ENCODE measurements around the gene AKIRIN2. TPM values are rescaled to one million over a fixed set of nuclear protein-coding genes. Genes with fewer than 3 reads are reported as not detected.
A peak's percentile ranks its signal among the peaks of the same experiment; 100 is the strongest.

AKIRIN2 gene
- total RNA-seq = 30.7 TPM
- long read RNA-seq, transcript AKIRIN2-201 (5 exons, 1,662 nt) = major isoform, 55 of 58 reads
- long read RNA-seq, partial matches to known transcripts = 0 of 58 reads
- long read RNA-seq, other reads (novel, unspliced or antisense) = 3 of 58 reads

DNA sequence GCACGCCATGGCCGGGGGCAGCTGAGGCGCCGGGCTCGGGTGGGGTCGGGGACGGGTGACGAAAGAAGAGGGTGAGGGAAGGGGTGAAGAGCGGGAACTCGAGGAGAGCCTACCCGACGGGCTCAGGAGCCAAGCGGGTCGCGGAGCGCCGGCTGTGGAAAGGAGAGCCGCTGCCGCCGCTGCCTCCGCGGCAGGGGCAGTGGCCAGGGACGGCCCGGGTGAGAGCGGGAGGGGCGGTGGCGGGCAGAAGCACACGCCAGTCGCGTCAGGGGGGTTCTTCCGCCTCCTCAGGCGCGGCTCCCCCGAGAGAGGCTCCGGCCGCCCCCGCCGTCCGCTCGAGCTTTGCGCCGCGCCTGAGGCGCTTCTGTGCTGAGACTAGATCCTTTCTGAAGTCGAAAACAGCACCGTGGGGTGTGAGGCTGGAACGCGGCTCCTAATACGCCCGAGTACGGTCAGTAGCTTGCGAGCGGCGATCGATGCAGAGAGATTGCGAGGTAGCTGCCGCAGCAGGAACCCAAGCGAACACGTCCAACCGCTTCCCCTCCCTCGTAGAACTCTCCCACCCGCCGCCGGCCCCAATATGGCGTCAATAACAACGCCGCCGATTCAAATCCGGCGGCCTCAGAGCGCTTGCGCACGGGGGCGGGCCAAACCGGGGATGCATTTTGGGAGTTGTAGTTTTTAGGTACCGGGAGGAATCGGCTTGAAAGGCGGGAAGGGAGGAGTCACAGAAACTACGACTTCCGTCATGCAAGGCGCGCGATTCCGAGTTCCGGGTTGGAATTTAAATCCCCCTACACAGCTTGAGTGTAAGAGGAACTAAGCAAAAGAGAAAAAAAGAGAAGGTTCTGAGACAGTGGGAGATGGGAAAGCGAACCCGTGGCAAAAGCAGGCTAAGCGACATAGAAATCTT is at the start of gene AKIRIN2:
Gene AKIRIN2 (minus strand): TSS at position 558 of the 913 bp plus-strand sequence. CDS start 549 bp downstream, at position 9.
- ATAC-seq (peak; percentile 94), DNase-seq (peak; percentile 97)
- intact Hi-C loops (cut with micrococcal nuclease) = no loop called here

DNA sequence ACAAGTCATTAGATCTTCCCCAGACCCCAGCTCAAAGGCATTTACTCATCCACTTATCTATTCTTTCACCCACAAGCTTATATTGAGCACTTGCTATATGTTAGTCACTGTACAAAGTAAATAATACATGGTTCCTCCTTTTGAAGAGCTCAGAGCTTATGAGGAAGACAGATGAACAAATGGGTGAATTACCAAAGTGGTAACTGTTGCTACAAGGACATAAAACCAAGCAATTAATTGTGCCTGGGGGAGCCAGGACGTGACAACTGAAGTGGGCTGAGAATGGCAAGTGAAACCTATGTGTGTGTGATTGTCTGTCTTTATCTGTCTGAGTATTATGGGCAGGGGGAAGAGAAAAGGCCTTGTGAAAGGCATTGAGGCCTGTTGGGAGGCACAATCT is 45.6 kb upstream of the AKIRIN2 start:
- intact Hi-C loops (cut with micrococcal nuclease) = no loop called here
- no peak for ATAC-seq
- no peak for DNase-seq

DNA sequence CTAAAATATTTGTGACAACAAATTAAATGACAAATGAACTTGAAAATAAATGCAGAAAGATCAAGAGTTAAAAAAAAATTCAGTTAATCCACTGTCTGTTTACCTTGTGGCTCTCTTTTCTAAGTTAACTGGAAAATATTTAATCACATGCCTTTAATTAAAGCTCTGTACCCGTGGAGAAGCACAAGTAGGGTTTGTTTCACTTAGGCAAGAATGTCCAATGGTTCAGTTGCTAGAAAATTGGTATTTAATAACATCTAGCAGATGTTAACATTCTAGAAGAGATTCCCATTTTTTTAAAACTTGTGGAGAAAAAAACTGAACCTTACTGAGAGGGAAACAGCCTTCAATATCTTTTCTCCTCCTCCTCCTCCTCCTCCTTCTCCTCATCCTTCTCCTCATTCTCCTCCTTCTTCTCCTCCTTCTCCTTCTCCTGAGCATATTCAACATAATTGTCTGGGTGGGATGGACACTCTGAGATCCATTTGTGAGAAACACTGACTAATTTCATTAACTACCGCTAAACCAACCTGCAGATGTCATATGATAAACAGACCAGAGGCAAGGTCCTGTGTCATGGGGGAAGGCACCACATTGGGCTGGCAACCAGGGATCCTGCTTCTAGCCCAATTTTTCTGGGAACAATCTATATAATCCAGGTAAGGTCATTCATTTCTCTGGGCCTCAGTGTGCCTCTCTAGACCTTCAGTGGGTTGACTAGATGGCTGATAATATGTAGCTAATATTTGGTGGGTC is 44.1 kb upstream of the AKIRIN2 start:
- ATAC-seq = no peak
- intact Hi-C loops (cut with micrococcal nuclease) = no loop called here
- DNase-seq = no peak

DNA sequence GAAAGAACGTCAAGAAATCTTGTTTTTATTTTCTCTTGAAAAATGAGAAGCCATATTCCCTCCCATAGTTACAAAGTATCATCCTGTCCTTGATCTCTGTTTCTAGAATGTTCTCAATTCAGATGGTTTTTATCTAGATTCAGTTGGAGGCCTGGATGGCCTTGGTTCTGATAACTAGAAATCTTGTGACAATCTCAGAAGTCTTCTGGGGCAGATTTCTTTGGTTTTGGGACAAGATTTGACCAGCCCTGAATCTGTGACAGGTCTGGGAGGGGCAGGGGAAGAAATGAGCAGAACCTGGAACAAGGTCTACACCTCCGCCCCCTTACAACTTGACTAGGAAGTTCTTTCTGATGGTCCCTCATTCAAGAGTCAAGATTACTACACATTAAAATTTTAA is 41.4 kb upstream of the AKIRIN2 start:
- ATAC-seq (no peak), DNase-seq (no peak)
- intact Hi-C loops (cut with micrococcal nuclease) = no loop called here

DNA sequence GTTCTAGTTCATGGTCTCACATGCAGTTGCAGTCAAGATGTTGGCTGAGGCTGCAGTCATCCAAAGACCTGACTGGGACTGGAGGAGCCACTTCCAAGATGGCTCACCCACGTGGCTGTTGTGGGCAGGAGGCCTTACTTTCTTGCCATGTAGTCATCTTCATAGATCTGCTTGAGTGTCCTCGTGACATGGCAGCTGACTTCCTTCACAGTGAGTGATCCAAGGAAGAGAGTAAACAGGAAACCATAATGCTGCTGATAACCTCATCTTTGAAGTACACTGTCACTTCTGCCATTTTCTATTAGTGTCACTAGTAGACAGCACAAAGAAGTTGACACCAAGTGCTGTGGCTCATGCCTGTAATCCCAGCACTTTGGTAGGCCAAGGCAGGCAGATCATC is 40.1 kb upstream of the AKIRIN2 start:
- ATAC-seq = no peak
- intact Hi-C loops (cut with micrococcal nuclease) = no loop called here
- DNase-seq = no peak

DNA sequence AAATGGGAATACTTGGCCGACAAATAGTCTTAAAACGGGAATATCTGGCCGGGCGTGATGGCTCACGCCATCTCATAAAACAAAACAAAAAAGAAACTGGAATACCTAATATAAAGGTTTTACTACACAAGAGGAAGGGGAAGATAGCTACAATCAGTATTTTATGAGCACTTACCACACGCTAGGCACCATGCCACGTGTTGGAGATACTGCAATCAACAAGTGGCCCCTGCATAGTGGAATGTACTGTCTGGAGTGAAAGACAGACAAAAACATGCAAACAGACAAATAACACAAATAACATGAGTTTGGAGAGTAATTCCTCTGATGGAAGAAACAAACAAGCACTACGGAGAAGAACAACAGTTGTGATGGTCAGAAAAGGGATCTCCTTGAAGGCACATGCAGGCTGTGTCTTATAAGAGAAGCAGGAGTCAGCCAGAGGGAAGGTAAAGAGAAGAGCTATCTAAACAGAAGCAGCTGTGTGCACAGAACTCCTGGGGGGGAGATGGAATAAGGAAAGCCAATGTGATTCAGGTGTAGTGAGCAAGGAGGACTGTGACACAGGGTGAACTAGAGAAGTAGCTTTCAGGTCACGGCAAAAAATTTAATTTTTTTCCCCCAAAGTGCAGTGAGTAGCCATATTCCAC is 39.1 kb upstream of the AKIRIN2 start:
- ATAC-seq (no peak), DNase-seq (no peak)
- intact Hi-C loops (cut with micrococcal nuclease) = no loop called here

DNA sequence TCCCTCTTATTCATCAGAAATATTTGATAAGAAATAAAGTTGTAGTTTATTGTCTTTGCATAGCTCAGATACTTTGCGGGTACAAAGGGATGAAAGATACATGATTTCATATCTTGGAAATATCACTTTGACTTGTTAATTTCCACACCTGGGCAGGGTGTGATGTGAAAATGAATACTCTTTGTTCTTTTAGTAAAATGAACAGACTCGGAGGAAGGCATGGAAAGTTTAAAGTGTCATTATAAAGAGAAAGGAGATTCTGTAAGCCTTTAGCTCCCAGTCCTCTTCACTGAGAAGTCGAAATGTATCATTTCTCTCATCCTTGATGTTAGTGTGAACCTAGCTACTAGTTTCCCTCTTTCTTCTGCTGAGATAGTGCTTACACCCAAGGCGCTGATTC is 36.7 kb upstream of the AKIRIN2 start:
- DNase-seq (no peak), ATAC-seq (no peak)
- intact Hi-C loops (cut with micrococcal nuclease) = no loop called here

DNA sequence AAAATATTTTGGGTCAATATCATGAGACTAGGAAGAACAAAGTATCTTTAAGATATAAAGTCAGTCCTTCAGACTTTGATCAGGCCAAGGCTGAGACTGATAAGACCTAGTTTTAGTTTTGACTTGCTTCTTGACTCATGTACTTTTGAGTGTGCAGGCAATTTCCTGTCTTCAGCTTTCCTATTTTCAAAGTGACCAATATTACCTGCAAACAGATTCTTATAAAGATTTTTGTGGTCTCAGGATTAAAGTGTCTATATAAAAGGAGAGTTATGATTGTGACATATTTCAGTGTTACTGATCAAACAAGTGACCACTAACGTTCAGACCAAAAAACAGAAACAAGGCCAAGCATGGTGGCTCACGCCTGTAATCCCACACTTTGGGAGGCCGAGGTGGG is 36.0 kb upstream of the AKIRIN2 start:
- DNase-seq = no peak
- no peak for ATAC-seq
- intact Hi-C loops (cut with micrococcal nuclease) = no loop called here

DNA sequence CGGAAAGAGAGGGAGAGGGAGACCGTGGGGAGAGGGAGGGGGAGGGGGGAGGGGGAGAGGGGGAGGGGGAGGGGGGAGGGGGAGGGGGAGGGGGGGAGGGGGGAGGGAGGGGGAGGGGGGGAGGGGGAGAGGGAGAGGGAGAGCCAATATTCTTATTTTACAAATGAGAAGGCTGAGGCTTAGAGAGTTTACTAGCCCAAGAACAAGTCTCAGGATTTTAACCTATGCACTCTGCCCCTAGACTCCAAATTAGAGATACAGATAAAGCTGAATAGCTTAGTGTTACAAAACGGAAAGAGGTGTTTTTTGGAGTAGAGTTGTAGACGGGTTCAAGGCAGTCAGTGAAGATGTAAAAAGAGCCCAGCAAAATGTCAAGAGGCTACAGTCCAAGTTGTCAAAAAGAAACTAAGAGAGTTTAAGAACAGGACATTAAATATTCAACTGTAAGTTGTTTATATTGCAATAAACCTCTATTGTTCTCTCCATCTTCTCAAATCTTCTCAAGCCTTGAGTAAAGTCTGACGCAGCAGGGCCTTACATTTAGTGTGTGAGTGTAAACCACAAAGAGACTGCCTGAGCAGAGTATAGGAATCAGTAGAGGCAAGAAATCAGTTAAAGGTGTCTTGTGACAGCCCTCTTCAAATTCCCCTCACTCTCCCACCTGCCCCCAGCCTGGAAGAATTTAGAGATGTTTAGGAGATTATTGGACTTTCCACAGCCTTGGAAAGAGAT is 34.9 kb upstream of the AKIRIN2 start:
- no peak for ATAC-seq

DNA sequence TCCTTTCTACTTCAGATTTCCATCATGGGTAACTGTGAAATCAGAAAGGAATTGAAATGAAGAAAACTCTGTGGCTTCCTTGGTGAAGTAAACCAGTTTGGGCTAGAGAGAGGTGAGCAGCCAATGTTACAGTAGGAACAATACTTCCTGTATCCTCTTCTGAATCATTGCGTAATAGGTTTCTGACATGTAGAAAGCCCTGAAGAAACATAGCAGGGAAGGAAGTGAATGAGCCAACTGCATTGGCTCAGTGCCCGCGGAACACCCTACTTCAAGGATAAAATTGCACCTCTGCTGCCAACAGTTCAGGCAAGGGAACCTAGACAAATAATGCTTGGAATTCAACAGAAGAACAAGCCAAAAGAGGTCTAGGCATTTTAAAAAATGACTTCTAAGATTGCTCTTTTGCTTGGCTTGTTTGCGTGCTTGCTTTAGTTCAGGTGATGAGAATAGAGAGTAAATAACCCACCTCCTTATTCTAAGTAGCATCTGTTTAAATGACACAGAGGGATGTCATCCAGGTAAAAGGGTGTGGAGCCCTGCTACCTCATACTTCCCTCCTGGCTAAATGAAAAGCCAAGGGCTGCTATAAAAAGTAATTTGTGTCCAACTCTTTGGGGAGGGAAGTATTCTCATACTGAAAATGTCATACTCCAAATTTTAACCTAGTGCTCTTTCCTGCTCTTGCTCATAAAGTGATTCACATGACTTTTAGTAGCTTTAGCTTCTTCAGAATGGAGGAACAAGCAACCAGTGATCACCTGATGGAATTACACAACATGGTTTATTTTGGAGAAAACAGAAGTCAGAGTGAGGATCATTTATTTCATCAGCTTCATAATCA is 30.0 kb upstream of the AKIRIN2 start:
- ATAC-seq = peak; percentile 91
- peak; percentile 94 for DNase-seq
- intact Hi-C loops (cut with micrococcal nuclease) = no loop called here

More for the DNA sequence above, 34.9 kb upstream of the AKIRIN2 start:
- intact Hi-C loops (cut with micrococcal nuclease) = no loop called here
- DNase-seq = no peak

DNA sequence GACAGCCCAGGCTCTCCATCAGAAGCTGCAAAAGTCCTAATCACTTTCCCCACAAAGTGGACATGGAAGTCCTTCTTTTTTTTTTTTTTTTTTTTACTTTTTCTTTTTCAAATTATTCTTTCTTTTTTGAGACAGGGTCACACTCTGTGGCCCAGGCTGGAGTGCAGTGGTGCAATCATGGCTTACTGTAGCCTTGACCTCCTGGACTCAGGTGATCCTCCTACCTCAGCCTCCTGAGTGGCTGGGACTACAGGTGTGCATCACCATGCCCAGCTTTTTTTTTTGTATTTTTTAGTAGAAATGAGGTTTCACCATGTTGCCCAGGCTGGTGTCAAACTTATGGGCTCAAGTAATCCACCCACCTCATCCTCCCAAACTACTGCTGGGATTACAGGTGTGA is 29.0 kb upstream of the AKIRIN2 start:
- ATAC-seq = no peak
- intact Hi-C loops (cut with micrococcal nuclease) = no loop called here
- DNase-seq = no peak

DNA sequence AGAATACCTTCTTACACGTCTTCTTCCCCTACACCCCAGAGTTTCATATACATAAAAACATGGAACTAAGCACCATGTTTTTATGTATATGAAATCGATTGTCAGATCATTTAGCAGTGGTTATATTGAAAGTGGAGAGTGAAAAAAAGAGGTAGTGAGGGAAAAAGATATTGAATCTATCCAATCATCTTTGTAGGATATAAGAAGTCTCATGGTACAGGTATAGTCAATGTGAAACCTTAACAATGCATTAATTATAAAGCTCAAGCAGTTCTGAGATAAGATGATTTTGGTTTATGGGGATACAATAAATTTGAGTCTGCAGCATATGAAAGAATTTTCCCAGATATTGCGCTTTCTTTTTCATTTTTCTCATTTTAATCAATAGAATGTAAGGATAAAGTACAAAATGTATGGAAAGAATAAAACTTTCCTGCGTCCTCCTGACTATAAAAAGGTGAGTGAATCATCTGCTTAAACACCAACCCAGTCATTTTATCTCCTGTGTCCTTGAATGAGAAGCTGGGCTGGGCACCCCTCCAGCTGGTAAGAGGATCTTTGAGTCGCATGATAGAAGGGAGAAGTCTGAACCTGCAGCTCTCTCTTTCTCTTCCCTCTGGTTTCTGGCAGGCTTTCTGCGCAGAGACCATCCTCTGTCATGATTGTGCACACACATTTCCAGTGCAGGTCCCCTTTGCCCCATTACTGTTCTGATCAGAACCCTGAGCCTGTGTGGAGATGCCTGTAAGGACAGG is 28.1 kb upstream of the AKIRIN2 start:
- DNase-seq (peak; percentile 84), ATAC-seq (peak; percentile 78)
- intact Hi-C loops (cut with micrococcal nuclease) = no loop called here

DNA sequence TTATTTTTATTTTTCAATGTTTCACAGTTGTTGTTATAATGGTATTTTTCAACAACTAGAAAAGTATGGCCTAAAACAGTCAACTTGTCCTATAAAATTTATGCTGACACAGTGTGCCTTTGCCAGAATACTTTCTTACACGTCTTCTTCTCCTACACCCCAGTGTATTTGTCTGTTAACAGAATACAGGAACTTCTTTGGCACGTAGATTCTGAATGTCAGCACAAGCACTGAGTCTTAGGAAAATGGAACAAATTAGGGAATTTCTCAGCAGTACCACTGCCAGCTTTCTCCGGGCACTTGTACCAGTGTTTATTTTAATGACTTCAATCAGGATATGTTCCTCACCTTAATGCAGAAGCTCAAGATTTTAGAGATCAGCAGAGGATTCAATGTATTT is 26.7 kb upstream of the AKIRIN2 start:
- DNase-seq (no peak), ATAC-seq (no peak)
- intact Hi-C loops (cut with micrococcal nuclease) = no loop called here

DNA sequence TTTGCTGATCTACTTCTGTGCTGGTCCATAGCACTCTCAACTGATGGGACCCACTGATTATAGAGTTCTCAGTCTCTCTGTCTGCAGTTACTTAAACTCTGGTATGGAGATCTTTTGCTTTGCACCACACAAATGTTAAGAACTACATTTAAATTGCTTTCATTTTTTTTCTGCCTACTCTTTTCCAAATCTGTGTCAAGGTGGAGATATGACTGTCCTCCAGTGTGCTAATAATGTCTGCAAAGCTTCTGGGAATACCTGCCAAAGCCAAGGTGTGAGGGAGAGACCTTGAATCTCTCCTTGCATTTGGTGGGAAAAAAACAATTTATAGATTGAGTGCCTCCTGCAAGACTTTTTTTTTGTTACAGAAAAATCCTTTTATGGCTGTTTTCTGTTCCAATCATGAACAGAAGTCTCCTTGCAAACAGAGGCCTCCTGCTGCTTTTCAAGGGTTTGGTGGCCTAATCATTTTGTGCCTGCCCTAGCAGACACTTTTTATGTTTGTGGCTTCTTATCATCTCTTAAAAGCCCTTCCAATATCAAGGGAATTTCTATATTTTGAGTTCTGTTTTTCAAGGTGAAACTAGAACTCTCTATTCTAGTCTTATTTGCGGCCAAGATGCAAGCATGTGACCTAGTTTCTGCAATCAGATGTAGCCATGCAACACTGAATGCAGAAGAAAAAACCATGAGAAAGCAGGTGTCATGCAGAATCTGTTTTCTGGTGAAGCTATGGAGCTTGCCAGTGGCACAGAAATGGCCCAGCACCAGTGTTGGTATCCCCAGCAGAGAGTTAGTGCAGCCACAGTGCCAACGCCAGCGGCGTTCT is 23.2 kb upstream of the AKIRIN2 start:
- intact Hi-C loops (cut with micrococcal nuclease) = no loop called here
- ATAC-seq (no peak), DNase-seq (no peak)

DNA sequence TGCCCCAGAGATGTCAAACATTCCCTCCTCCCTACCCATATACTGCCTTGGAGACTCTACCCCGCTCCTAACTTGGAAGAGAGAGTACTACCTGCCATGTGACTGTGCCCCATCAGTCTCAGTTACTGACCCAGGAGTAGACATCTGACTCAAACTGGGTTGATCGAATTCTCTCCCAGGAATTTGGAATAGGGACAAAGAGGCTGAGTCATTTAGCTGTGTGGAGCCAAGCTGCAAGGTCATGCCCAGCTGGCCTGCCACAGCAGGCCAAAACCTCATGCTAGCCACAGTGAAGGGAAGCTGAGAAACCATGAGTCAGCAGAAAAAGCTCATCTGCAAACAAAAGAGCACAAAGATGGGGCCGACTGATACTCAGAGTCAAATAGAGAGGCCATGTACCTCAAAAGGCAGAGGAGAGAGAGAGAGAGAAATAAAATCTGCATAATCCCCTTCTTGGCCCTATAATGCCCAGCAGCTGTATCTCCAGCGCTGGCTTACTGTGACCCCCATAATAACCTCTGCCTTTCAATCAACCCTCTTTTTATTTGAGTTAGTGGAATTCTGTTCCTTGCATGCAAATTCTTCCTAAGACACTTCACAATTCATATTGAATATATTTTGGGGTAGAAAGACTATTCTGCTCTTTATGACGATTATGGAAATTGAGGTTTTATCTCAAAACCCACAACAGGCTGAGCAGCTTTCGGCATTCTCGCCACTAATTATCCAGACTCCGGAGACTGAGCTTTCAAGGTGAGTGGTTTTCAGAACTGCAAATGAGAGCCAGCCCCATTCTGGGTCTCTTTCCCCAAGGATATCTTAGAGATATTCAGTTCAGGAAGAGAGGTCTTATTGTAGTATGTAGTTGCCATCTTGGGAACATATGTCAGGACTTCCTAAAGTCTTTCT is 21.4 kb upstream of the AKIRIN2 start:
- ATAC-seq (peak; percentile 98), DNase-seq (peak; percentile 79)
- intact Hi-C loops (cut with micrococcal nuclease) = no loop called here

Data from left ventricle myocardium superior (tissue), 1 donor.